Islet precursor cell (in vitro differentiated cells): ENCODE measurements around the gene CCDC196.
A peak's percentile ranks its signal among the peaks of the same experiment; 100 is the strongest.
"Not testable (repeated sequence)": the region's sequence is repeated elsewhere in the genome, so short reads cannot be mapped to it uniquely, and the experiment has no call there.

ENCODE experiments used
- DNase-seq: peaks from one replicate; pipeline ENCODE4 v3.0.0-alpha.2; 2018

The CCDC196 gene

DNA sequence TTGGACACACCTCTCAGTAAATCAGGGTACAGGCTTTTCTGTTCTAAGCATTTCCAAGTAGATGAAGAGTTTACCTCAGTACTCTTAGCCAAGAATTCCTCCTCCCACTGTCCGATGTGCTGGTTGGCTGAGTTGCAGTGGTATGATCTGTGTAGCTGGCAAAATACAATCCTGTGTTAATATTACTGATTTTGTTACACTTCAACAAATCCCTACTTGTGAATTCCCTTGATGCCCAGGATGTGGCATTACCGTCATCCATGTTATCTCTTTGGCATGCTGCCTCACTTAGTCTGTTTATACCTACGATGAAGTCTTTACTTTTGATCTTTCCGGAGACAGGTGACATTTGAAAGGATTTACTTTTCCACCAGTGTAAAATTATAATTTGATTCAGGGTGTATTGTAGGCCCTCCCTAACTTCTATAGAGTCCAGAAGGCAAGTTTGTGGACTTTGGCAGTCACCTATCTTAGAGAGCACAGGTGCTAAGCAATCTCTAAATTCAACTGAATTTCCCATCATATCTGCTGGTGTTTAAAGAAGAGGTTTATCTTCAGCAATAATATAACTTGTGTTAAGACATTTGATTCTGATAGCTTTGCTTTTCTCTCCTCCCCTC is 10.1 kb downstream of the CCDC196 start:
- no peak for DNase-seq

DNA sequence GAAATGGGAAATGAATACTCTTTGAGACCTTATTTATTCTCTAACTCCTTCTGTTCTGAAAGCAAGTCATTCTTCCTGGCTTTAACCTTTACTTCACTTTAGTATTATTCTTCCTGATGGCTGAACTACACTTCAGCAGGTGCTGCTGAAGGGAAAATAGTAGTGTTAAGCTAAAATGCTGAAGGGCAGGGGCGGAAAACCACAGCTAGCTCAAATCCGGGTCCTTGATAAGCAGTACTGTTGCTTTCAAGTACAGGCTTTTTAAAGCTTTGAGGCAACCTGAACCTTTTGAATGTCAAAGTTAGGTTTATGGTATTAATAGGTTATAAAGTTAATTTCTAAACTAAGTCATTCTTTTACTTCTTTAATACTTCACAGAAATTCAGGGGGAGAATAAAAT is 10.7 kb downstream of the CCDC196 start:
- DNase-seq, result no peak

- no peak for DNase-seq
These were observed 12.1 kb downstream of the CCDC196 start for GRCh38 chr14:66498311-66498710.

DNA sequence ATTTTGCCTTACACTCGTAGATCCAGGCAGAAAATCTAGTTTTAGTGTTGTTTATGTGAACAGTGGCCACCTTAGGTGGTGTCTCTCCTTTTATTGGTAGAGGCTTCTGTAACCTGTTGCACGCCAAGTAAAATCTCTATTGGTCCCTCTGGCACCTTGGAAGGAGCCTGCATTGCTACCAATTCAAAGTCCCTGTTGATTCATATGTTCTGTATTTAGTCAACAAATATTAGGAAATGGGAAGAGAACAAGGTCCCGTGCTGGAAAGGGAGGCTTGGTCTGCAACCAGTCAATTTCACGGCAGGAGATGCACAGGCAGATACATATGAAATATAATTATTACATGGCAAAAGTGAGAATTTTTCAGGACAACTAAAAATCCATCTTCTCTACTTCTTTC is 15.4 kb downstream of the CCDC196 start:
- DNase-seq, result no peak

GRCh38 chr14:66502836-66503235 is 16.7 kb downstream of the CCDC196 start:
- not testable (repeated sequence) for DNase-seq

DNA sequence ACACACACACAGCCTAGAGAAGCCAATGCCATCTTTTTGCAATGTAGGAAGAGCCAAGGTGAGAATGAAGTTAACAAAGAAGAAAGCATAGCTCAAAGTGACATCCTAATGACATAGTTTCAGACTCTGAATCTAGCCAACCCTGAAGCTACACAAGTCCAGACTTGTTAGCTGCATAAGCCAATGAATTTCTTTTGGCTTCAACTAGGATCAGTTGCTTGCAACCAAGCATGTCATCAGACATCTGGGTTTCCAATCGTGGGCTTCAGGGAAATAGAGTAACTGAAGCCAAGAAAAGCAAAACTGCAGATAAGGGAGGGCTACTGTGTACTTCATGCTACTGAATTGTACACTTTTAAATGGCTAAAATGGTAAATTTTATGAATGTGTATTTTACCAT is 17.4 kb downstream of the CCDC196 start:
- DNase-seq, result no peak

GRCh38 chr14:66507181-66507721 is 21.1 kb downstream of the CCDC196 start:
- no peak for DNase-seq

GRCh38 chr14:66507722-66508546 is 21.8 kb downstream of the CCDC196 start, which contains the start of gene GPHN:
TSS of gene GPHN (plus strand) at chr14:66508147.
- peak; percentile 98 for DNase-seq

DNA sequence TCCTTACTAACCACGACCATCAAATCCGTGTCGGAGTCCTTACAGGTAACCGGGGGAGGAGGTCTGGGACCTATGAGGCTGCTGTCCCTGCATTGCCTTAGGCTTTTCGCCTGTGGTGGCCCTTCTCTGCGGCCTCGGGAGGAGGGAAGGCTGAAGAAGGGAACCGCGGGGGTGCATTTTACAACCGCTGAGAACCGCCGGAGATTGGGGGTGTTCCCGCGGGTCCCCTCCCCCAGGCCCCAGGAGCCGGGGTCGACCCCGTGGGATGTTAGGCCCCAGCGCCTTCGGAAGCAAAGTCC is 22.3 kb downstream of the CCDC196 start:
- DNase-seq, result no peak

- peak; percentile 61 for DNase-seq
These were observed 22.9 kb downstream of the CCDC196 start for GRCh38 chr14:66508846-66509621.

- DNase-seq, result no peak
These were observed 23.7 kb downstream of the CCDC196 start for GRCh38 chr14:66509874-66510273.

DNA sequence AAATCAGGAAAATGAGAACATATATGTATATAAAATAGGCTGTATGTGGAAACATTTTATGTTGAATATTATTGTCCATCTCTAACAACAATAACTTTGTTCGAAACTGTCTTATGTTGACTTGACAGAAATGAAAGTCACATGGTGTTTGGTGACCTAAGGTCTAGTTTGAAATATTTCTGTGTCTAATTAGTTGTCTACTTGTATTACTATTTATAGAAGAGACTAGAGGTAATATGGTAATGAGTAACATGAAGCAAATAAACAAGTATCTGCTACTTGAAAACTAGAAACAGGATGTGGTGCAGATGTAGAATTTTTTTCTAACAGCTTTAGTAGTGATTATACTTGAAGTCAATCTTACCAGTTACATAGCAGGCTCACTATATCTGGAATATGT is 25.7 kb downstream of the CCDC196 start:
- no peak for DNase-seq

GRCh38 chr14:66514213-66514612 is 28.0 kb downstream of the CCDC196 start:
- DNase-seq, result no peak

DNA sequence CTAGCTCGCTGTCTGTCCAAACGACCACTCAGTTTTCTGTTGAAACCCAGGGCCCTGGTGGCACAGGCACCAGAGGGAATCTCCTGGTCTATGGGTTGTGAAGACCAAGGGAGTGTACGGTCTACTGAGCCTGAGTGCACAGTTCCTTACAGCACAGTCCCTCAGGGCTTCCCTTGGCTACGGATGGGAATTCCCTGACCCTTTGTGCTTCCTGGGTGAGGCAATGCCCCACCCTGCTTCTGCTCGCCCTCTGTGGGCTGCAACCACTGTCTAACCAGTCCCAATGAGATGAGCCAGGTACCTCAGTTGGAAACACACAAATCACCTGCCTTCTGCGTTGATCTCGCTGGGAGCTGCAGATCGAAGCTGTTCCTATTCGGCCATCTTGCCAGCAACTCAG is 44.4 kb downstream of the CCDC196 start:
- no peak for DNase-seq

DNA sequence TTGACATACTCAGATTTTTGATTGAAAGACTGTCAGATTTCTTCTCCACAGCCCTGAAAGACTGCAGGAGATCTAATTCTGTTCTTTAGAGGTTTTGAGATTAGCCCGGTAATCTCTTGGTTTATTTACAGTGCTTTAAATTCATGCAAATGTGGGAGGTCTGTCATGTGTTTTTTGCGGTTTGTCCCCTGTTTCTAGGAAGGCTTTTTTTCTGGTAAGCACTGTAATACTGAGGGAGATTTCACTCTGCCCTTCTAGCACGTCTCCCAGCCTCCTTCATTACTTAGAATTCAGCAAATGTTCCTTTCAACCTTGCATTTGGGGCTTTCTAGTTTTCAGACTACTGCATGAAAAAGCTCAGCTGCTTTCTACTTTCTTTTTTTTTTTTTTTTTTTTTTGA is 52.9 kb downstream of the CCDC196 start:
- no peak for DNase-seq

DNA sequence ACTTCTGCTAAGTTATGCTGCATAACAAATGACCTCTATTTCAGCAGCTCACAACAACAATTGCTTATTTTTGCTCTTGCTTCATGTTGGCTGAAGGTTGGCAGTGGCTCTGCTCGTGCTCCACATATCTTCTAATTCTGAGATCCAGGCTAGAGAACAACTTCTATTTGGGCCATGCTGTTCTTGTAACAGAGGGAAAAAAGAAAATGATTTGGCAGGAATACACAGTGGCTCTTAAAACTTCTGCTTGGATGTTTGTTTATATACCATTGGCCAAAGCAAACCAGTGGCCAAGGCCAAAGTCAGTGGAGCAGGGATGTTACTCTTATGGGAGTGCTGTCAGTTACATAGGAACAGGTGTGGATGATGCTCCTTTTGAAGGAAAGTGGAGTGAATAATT is 53.9 kb downstream of the CCDC196 start:
- DNase-seq, result no peak

GRCh38 chr14:66541627-66542026 is 55.5 kb downstream of the CCDC196 start:
- no peak for DNase-seq

GRCh38 chr14:66543996-66544395 is 57.8 kb downstream of the CCDC196 start:
- no peak for DNase-seq

GRCh38 chr14:66545191-66545590 is 59.0 kb downstream of the CCDC196 start:
- DNase-seq, result not testable (repeated sequence)

- DNase-seq, result not testable (repeated sequence)
These were observed 59.6 kb downstream of the CCDC196 start for GRCh38 chr14:66545751-66546150.
